Fibroblast of peridontal ligament (primary cell): ENCODE data around the gene MAML3.
A peak's percentile ranks its signal among the peaks of the same experiment; 100 is the strongest.

Source experiments
- DNase-seq: peaks from one replicate; pipeline ENCODE4 v3.0.0-alpha.2; 2010; ENCODE audit errors: extremely low read depth

MAML3 gene

DNA sequence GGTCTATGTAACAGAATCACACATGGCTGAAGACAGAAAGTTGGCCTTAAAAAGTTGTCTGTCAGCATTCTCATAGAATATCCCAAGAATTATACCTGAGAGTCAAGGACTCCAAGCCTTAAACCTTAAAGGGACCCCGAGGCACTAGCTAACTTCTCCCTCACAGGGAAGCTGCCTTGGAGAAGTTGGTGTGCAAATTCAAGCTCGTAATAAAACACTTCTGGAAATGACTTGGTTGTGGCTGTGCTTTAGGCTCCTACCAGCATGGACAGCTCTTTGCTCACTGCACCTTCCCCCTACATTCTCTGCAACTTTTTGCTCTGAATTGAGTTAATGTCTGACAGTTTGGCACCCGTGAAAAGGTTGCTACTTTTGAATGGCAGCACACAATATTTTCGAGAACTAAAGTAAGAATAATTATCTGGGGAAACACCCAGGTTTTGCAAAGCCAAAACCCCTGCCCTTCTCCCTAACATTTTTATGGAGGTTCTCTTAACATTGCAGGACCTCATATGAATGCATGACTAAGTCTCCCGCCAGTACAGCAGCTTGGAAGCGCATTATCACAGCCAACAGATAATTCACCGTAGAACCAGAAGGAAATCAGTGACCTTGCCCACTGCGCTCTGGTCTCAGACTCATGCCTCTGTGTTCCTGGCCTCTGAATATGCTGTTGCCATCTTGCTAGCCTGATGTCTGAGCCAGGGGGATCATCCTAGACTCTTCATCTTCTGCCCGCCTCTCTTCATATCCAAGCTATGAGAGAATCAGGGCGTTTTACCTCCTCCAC is 397.4 kb downstream of the MAML3 start:
- no peak for DNase-seq

- DNase-seq, result no peak
These were observed 399.0 kb downstream of the MAML3 start for GRCh38 chr4:139754938-139755337.

- no peak for DNase-seq
These were observed 400.3 kb downstream of the MAML3 start for GRCh38 chr4:139753686-139754085.

GRCh38 chr4:139749835-139750498 is 404.0 kb downstream of the MAML3 start:
- DNase-seq, result no peak

GRCh38 chr4:139749338-139749737 is 404.6 kb downstream of the MAML3 start:
- DNase-seq, result no peak

- no peak for DNase-seq
These were observed 407.4 kb downstream of the MAML3 start for GRCh38 chr4:139746431-139747171.

DNA sequence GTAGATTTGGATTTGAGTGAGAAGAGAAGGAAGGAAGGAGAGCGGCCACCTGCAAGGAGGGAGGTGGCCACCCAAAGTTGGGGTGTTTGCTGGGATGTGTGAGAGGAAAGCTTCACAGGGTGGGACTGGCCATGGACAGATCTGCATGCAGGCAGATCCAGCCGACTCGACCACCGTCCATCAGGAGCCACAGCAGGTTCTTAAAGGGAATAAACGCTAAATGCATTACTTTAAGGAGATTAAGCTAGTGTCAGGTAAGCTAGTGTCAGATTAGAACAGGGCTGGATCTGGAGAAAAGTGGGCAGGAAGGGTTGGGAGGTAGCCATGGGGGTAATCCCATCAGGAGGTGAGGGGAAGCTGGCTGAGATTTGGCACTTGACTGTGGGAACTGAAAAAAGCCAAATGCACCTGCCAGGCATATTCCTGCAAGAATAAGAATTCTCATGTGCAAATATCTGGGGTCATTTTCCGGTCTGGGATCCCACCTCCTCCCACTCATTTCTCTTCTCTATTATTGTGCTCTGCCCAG is 408.8 kb downstream of the MAML3 start:
- no peak for DNase-seq

- no peak for DNase-seq
These were observed 409.8 kb downstream of the MAML3 start for GRCh38 chr4:139744232-139744631.

GRCh38 chr4:139743027-139743426 is 411.0 kb downstream of the MAML3 start:
- DNase-seq, result no peak

- peak; percentile 96 for DNase-seq
These were observed 413.4 kb downstream of the MAML3 start for GRCh38 chr4:139740531-139741041.

GRCh38 chr4:139740121-139740520 is 413.9 kb downstream of the MAML3 start:
- no peak for DNase-seq

DNA sequence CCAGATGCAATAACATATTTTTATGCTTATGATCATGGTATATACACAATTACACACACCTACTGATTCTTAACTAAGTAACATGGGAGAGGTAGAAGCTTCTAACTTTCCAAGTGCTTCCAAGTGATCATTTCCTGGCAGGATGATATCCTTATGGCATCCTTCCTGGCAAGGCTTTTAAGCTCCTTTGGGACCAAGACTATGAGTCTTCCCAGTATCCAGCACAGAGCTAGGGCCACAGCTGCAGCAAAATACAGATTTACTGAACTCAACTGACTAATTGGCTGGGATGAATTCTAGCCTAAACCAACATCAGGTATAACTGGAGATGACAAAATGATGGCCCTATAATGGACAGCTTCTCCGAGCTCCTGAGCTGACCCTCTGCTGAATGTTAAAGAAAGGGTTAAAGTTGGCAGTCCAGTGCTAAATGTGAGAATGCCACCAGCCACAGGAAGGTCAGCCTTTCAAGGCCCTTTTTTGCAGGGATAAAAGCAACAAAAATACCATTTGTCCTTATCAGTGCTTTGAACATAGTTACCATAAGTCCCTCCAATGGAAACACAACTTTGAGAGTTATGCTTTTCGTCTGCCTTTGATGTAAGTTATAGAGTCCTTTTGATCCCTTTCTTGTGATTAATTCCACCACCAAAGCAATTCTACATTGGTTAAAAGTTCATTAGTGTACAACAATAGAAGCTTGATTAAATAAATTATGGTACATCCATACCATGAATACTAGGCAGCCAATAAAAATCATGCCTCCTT is 415.0 kb downstream of the MAML3 start:
- peak; percentile 49 for DNase-seq

GRCh38 chr4:139736661-139737060 is 417.3 kb downstream of the MAML3 start:
- DNase-seq, result no peak

- DNase-seq, result no peak
These were observed 417.7 kb downstream of the MAML3 start for GRCh38 chr4:139736274-139736660.

GRCh38 chr4:139735381-139736273 is 418.4 kb downstream of the MAML3 start:
- DNase-seq, result peak; percentile 28

- DNase-seq, result peak; percentile 69
These were observed 419.1 kb downstream of the MAML3 start for GRCh38 chr4:139734875-139735380.

- DNase-seq, result peak; percentile 91
These were observed 419.6 kb downstream of the MAML3 start for GRCh38 chr4:139734201-139734874.

DNA sequence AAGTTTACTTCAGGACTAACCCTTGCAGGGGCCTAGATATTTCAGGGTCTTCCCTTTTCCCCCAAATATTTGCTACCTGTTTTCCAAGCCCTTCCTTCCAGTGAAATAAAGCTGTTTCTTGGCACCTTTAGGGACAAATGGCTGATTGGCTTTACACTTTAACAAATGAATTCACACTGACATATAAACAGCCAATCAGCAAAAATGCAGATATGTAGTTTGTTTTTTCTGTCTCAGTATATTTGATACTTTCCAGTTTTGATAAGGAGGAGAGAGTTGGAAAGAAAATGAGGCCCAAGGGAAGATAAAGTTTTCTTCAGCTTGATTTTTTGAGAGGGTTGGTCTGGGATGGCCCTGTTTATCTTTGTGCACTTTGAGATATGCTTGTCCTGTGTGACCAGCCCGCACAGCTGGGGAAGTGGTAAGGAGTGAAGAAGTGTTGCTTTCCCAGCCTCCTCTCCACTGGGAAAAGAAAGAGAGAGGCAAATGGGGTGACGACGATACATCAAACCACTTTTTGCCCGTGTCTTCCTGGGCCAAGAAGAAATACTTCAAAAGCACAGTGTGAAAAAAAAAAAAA is 420.9 kb downstream of the MAML3 start:
- no peak for DNase-seq

- DNase-seq, result no peak
These were observed 425.1 kb downstream of the MAML3 start for GRCh38 chr4:139728840-139729239.
